HL-60 (cell line): ENCODE results near the gene EHD4.

Source experiments
- DNase-seq, 2 experiments: peaks; one replicate each; pipeline ENCODE4 v3.0.0-alpha.2; 2010 to 2020; ENCODE audit warnings: low read depth in 1 of 2, low spot score in 1 of 2
- H3K27ac ChIP-seq: fragments of 250-450 bp; sonication (Bioruptor Pico); replicated peaks from 2 replicates; pipeline ENCODE4 v1.5.1; 2020; ENCODE audit warnings: mild to moderate bottlenecking, moderate library complexity
- H3K27me3 ChIP-seq: fragments of 250-450 bp; sonication (Bioruptor Pico); 2 replicates; pipeline ENCODE4 v1.5.1; 2021; ENCODE audit warnings: mild to moderate bottlenecking, moderate library complexity; ENCODE audit not compliant: insufficient read depth, poor library complexity, severe bottlenecking
- H3K4me3 ChIP-seq: replicated peaks from 2 replicates; pipeline ENCODE4 v1.5.1; 2011; ENCODE audit warnings: mild to moderate bottlenecking, control low read depth, low read length; ENCODE audit not compliant: insufficient read depth
- GABPA ChIP-seq: IDR thresholded peaks from 2 replicates; pipeline ENCODE4 v1.6.1; 2012; ENCODE audit warnings: low read depth
- POLR2AphosphoS5 ChIP-seq: IDR thresholded peaks from 2 replicates; pipeline ENCODE4 v1.6.1; 2012; ENCODE audit warnings: low read depth
- SPI1 ChIP-seq: IDR thresholded peaks from 2 replicates; pipeline ENCODE4 v1.6.1; 2012; ENCODE audit warnings: low read depth, mild to moderate bottlenecking, borderline replicate concordance
- TF ChIP-seq, protein P1 (sequence below): IDR thresholded peaks from one replicate; pipeline ENCODE4 v1.5.1; 2011; ENCODE audit warnings: low read length, control low read depth, inconsistent platforms; ENCODE audit not compliant: insufficient read depth
- TF ChIP-seq, protein P2 (sequence below): IDR thresholded peaks from 2 replicates; pipeline ENCODE4 v1.6.1; 2012; ENCODE audit warnings: low read depth; ENCODE audit not compliant: insufficient replicate concordance

The EHD4 gene

GRCh38 chr15:41866263-41866703 lies 106.1 kb downstream of the EHD4 start:
- TF ChIP-seq, protein P1, sequence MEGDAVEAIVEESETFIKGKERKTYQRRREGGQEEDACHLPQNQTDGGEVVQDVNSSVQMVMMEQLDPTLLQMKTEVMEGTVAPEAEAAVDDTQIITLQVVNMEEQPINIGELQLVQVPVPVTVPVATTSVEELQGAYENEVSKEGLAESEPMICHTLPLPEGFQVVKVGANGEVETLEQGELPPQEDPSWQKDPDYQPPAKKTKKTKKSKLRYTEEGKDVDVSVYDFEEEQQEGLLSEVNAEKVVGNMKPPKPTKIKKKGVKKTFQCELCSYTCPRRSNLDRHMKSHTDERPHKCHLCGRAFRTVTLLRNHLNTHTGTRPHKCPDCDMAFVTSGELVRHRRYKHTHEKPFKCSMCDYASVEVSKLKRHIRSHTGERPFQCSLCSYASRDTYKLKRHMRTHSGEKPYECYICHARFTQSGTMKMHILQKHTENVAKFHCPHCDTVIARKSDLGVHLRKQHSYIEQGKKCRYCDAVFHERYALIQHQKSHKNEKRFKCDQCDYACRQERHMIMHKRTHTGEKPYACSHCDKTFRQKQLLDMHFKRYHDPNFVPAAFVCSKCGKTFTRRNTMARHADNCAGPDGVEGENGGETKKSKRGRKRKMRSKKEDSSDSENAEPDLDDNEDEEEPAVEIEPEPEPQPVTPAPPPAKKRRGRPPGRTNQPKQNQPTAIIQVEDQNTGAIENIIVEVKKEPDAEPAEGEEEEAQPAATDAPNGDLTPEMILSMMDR, result no peak
- TF ChIP-seq, protein P2, sequence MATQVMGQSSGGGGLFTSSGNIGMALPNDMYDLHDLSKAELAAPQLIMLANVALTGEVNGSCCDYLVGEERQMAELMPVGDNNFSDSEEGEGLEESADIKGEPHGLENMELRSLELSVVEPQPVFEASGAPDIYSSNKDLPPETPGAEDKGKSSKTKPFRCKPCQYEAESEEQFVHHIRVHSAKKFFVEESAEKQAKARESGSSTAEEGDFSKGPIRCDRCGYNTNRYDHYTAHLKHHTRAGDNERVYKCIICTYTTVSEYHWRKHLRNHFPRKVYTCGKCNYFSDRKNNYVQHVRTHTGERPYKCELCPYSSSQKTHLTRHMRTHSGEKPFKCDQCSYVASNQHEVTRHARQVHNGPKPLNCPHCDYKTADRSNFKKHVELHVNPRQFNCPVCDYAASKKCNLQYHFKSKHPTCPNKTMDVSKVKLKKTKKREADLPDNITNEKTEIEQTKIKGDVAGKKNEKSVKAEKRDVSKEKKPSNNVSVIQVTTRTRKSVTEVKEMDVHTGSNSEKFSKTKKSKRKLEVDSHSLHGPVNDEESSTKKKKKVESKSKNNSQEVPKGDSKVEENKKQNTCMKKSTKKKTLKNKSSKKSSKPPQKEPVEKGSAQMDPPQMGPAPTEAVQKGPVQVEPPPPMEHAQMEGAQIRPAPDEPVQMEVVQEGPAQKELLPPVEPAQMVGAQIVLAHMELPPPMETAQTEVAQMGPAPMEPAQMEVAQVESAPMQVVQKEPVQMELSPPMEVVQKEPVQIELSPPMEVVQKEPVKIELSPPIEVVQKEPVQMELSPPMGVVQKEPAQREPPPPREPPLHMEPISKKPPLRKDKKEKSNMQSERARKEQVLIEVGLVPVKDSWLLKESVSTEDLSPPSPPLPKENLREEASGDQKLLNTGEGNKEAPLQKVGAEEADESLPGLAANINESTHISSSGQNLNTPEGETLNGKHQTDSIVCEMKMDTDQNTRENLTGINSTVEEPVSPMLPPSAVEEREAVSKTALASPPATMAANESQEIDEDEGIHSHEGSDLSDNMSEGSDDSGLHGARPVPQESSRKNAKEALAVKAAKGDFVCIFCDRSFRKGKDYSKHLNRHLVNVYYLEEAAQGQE, result no peak
- TF ChIP-seq POLR2AphosphoS5 (no peak), SPI1 (no peak), GABPA (no peak)
- Histone ChIP-seq H3K4me3 (no peak overlapping the region), H3K27me3 (peaks cover 2% of the 10 kb centered on the region), H3K27ac (no peak overlapping the region)
- no peak for DNase-seq

DNA sequence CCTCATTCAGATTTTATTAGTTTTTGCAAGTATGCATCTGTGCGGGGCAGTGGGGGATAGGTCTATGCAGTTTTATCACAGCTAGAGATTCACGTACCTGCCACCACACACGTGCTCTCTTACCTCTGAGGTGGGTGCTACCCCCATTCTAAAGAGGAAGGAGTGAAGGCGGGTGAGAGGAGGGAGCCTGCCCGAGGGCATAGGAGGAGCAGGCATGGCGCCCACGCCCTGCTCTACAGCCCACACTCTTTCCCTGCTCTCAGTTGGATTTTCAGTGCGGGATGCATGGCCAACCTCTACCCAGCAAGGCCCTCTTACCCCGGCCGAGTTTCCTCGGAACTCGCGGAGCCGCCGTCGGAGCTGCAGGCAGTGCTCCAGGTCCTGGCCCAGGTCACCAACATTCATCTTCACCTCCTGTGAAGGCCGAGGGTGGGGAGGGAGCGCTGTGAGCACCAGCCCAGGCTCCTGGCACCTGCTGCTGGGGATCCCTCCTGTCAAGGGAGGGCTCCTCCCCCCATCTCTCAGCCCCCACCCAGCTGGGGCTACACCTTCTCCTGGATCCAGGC lies 106.8 kb downstream of the EHD4 start:
- TF ChIP-seq, protein P1, result no peak
- TF ChIP-seq GABPA (no peak), POLR2AphosphoS5 (no peak), SPI1 (no peak)
- TF ChIP-seq, protein P2, result no peak
- DNase-seq, result no peak
- Histone ChIP-seq H3K27me3 (peaks cover 2% of the 10 kb centered on the region), H3K4me3 (no peak overlapping the region), H3K27ac (no peak overlapping the region)

DNA sequence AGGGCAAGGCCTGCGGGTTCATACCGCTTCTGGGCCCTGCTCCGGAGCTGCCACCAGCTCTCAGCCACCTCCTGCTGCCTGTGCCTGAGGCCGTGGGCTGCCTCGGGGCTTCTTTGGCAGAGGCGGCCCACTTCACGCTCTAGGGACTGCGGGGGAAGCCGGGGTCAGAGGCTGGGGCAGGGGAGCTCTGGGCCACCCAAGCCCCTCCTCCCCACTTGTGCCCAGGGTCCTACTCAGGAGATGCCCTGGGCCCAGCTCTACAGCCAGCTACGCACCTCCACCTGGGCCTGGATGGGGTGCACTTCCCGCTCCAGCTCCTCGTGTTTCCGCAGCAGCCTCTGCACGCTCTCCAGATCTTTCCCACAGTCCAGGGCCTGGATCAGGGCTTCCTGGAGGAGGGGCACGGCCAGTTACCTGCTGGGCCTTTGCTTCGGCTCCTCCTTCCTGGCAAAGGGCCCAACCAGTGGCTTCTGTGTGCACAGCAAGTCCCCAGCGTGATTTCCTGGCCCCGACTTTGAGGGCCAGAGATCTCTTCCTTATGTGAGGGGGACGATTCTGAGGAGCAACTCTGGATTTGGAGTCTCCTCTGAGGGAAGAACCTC lies 109.7 kb downstream of the EHD4 start:
- Histone ChIP-seq H3K4me3 (no peak overlapping the region), H3K27ac (no peak overlapping the region), H3K27me3 (peaks cover 2% of the 10 kb centered on the region)
- DNase-seq, result no peak
- TF ChIP-seq GABPA (no peak), SPI1 (no peak), POLR2AphosphoS5 (no peak)
- TF ChIP-seq, protein P1, result no peak
- TF ChIP-seq, protein P2, result no peak
